ENCODE results near the gene TMEFF2.
"Not testable (repeated sequence)": the region's sequence is repeated elsewhere in the genome, so short reads cannot be mapped to it uniquely, and the experiment has no call there.

TMEFF2 gene

GRCh38 chr2:191926671-191927070 lies 268.1 kb downstream of the TMEFF2 start:
- DNase-seq (ENCODE audit: low read depth, low spot score) = no peak
- H3K4me3 ChIP-seq (ENCODE audit: insufficient read length, low read depth) = no peak overlapping the region
- TF ChIP-seq SUZ12 (IDR thresholded peaks at IDR 0.05; ENCODE audit: extremely low read depth, insufficient read depth, insufficient read length) (no peak), YY1 (IDR thresholded peaks at IDR 0.05; ENCODE audit: insufficient read depth, insufficient read length) (no peak), ZNF274 (IDR thresholded peaks at IDR 0.05; ENCODE audit: low read depth, low read length) (no peak)
- H3K9me3 ChIP-seq (ENCODE audit: insufficient read depth, low read length) = no peaks in the 10 kb centered on the region
- H3K4me1 ChIP-seq (ENCODE audit: insufficient read depth, insufficient read length) = no peaks in the 10 kb centered on the region
- H3K9ac ChIP-seq (ENCODE audit: insufficient read length, low read depth) = no peak overlapping the region
- no peaks in the 10 kb centered on the region for H3K27me3 ChIP-seq (ENCODE audit: insufficient read depth, insufficient read length)
- H3K36me3 ChIP-seq (ENCODE audit: insufficient read depth, insufficient read length, low read length) = no peaks in the 10 kb centered on the region

- Histone ChIP-seq H3K4me1 (ENCODE audit: insufficient read depth, insufficient read length) (no peaks in the 10 kb centered on the region), H3K9me3 (ENCODE audit: insufficient read depth, low read length) (no peaks in the 10 kb centered on the region), H3K9ac (ENCODE audit: insufficient read length, low read depth) (no peak overlapping the region), H3K4me3 (ENCODE audit: insufficient read length, low read depth) (no peak overlapping the region), H3K27me3 (ENCODE audit: insufficient read depth, insufficient read length) (no peaks in the 10 kb centered on the region), H3K36me3 (ENCODE audit: insufficient read depth, insufficient read length, low read length) (no peaks in the 10 kb centered on the region)
- DNase-seq (ENCODE audit: low read depth, low spot score) = no peak
- TF ChIP-seq ZNF274 (IDR thresholded peaks at IDR 0.05; ENCODE audit: low read depth, low read length) (no peak), SUZ12 (IDR thresholded peaks at IDR 0.05; ENCODE audit: extremely low read depth, insufficient read depth, insufficient read length) (no peak), YY1 (IDR thresholded peaks at IDR 0.05; ENCODE audit: insufficient read depth, insufficient read length) (no peak)
Measured at GRCh38 chr2:191923652-191923997, 271.1 kb downstream of the TMEFF2 start.

- Histone ChIP-seq H3K36me3 (ENCODE audit: insufficient read depth, insufficient read length, low read length) (no peaks in the 10 kb centered on the region), H3K4me1 (ENCODE audit: insufficient read depth, insufficient read length) (no peaks in the 10 kb centered on the region), H3K9me3 (ENCODE audit: insufficient read depth, low read length) (no peaks in the 10 kb centered on the region), H3K4me3 (ENCODE audit: insufficient read length, low read depth) (no peak overlapping the region), H3K27me3 (ENCODE audit: insufficient read depth, insufficient read length) (no peaks in the 10 kb centered on the region), H3K9ac (ENCODE audit: insufficient read length, low read depth) (no peak overlapping the region)
- no peak for DNase-seq (ENCODE audit: low read depth, low spot score)
- TF ChIP-seq YY1 (IDR thresholded peaks at IDR 0.05; ENCODE audit: insufficient read depth, insufficient read length) (no peak), SUZ12 (IDR thresholded peaks at IDR 0.05; ENCODE audit: extremely low read depth, insufficient read depth, insufficient read length) (no peak), ZNF274 (IDR thresholded peaks at IDR 0.05; ENCODE audit: low read depth, low read length) (no peak)
Measured at GRCh38 chr2:191922736-191923651, 271.7 kb downstream of the TMEFF2 start.

- not testable (repeated sequence) for H3K4me3 ChIP-seq (ENCODE audit: insufficient read length, low read depth); H3K4me1 ChIP-seq (ENCODE audit: insufficient read depth, insufficient read length); DNase-seq (ENCODE audit: low read depth, low spot score); H3K9me3 ChIP-seq (ENCODE audit: insufficient read depth, low read length); H3K36me3 ChIP-seq (ENCODE audit: insufficient read depth, insufficient read length, low read length); H3K27me3 ChIP-seq (ENCODE audit: insufficient read depth, insufficient read length); H3K9ac ChIP-seq (ENCODE audit: insufficient read length, low read depth)
Measured at GRCh38 chr2:191921650-191922049, 273.1 kb downstream of the TMEFF2 start.

GRCh38 chr2:191920502-191920901 lies 274.2 kb downstream of the TMEFF2 start:
- Histone ChIP-seq H3K36me3 (ENCODE audit: insufficient read depth, insufficient read length, low read length) (no peaks in the 10 kb centered on the region), H3K9me3 (ENCODE audit: insufficient read depth, low read length) (no peaks in the 10 kb centered on the region), H3K9ac (ENCODE audit: insufficient read length, low read depth) (no peak overlapping the region), H3K4me3 (ENCODE audit: insufficient read length, low read depth) (no peak overlapping the region), H3K4me1 (ENCODE audit: insufficient read depth, insufficient read length) (no peaks in the 10 kb centered on the region), H3K27me3 (ENCODE audit: insufficient read depth, insufficient read length) (no peaks in the 10 kb centered on the region)
- TF ChIP-seq SUZ12 (IDR thresholded peaks at IDR 0.05; ENCODE audit: extremely low read depth, insufficient read depth, insufficient read length) (no peak), ZNF274 (IDR thresholded peaks at IDR 0.05; ENCODE audit: low read depth, low read length) (no peak), YY1 (IDR thresholded peaks at IDR 0.05; ENCODE audit: insufficient read depth, insufficient read length) (no peak)
- DNase-seq (ENCODE audit: low read depth, low spot score) = no peak

- Histone ChIP-seq H3K27me3 (ENCODE audit: insufficient read depth, insufficient read length) (no peaks in the 10 kb centered on the region), H3K36me3 (ENCODE audit: insufficient read depth, insufficient read length, low read length) (no peaks in the 10 kb centered on the region), H3K4me3 (ENCODE audit: insufficient read length, low read depth) (no peak overlapping the region), H3K9ac (ENCODE audit: insufficient read length, low read depth) (no peak overlapping the region), H3K9me3 (ENCODE audit: insufficient read depth, low read length) (no peaks in the 10 kb centered on the region), H3K4me1 (ENCODE audit: insufficient read depth, insufficient read length) (no peaks in the 10 kb centered on the region)
- no peak for DNase-seq (ENCODE audit: low read depth, low spot score)
- TF ChIP-seq ZNF274 (IDR thresholded peaks at IDR 0.05; ENCODE audit: low read depth, low read length) (no peak), YY1 (IDR thresholded peaks at IDR 0.05; ENCODE audit: insufficient read depth, insufficient read length) (no peak), SUZ12 (IDR thresholded peaks at IDR 0.05; ENCODE audit: extremely low read depth, insufficient read depth, insufficient read length) (no peak)
Measured at GRCh38 chr2:191917967-191918651, 276.6 kb downstream of the TMEFF2 start.

GRCh38 chr2:191917430-191917881 lies 277.3 kb downstream of the TMEFF2 start:
- no peak overlapping the region for H3K9ac ChIP-seq (ENCODE audit: insufficient read length, low read depth)
- H3K27me3 ChIP-seq (ENCODE audit: insufficient read depth, insufficient read length) = no peaks in the 10 kb centered on the region
- no peak overlapping the region for H3K4me3 ChIP-seq (ENCODE audit: insufficient read length, low read depth)
- H3K9me3 ChIP-seq (ENCODE audit: insufficient read depth, low read length) = no peaks in the 10 kb centered on the region
- H3K36me3 ChIP-seq (ENCODE audit: insufficient read depth, insufficient read length, low read length) = no peaks in the 10 kb centered on the region
- no peak for DNase-seq (ENCODE audit: low read depth, low spot score)
- TF ChIP-seq YY1 (IDR thresholded peaks at IDR 0.05; ENCODE audit: insufficient read depth, insufficient read length) = no peak
- TF ChIP-seq SUZ12 (IDR thresholded peaks at IDR 0.05; ENCODE audit: extremely low read depth, insufficient read depth, insufficient read length) = no peak
- H3K4me1 ChIP-seq (ENCODE audit: insufficient read depth, insufficient read length) = no peaks in the 10 kb centered on the region

All from NT2/D1 (cell line).